22Rv1 (cell line): ENCODE results near the gene ALS2.
"Not testable (repeated sequence)": the region's sequence is repeated elsewhere in the genome, so short reads cannot be mapped to it uniquely, and the experiment has no call there.

Experiments
- H3K27ac ChIP-seq: fragments of 450-650 bp; 2 replicates; pipeline ENCODE4 v1.5.1; 2017
- CTCF ChIP-seq: fragments of 450-650 bp; IDR thresholded peaks from 2 replicates; pipeline ENCODE4 v1.5.1; 2017; ENCODE audit warnings: mild to moderate bottlenecking
- ZFX ChIP-seq: fragments of 450-650 bp; IDR thresholded peaks from 2 replicates; pipeline ENCODE4 v1.6.1; 2017; ENCODE audit warnings: antibody characterized with exemption, borderline replicate concordance

Gene ALS2

GRCh38 chr2:201816657-201817575 lies 36.2 kb upstream of the ALS2 start:
- no peak for TF ChIP-seq CTCF
- no peak for TF ChIP-seq ZFX

GRCh38 chr2:201813996-201814760 lies 33.4 kb upstream of the ALS2 start:
- TF ChIP-seq ZFX (no peak), CTCF (no peak)
- no peak overlapping the region for H3K27ac ChIP-seq

More at GRCh38 chr2:201816657-201817575, 36.2 kb upstream of the ALS2 start:
- no peak overlapping the region for H3K27ac ChIP-seq

DNA sequence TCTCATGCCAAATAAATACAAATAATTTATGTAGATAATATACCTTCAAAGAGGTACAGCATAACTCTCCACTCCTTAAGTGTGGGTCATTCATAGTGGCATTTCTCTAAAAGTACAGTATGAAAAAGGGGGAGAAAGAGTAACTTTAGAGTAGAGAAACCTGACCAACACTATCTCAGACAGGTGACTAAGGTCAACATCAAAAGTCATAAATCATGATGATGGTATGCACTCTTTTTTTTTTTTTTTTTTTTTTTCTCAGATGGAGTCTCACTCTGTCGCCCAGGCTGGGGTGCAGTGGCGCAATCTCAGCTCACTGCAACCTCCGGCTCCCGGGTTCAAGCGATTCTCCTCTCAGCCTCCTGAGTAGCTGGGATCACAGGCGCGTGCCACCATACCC lies 29.9 kb upstream of the ALS2 start:
- H3K27ac ChIP-seq, result not testable (repeated sequence)

- no peak for TF ChIP-seq ZFX
- TF ChIP-seq CTCF, result no peak
- no peak overlapping the region for H3K27ac ChIP-seq
These were observed 28.9 kb upstream of the ALS2 start for GRCh38 chr2:201809633-201810032.

GRCh38 chr2:201808027-201808426 lies 27.3 kb upstream of the ALS2 start:
- no peak for TF ChIP-seq CTCF
- no peak for TF ChIP-seq ZFX
- no peak overlapping the region for H3K27ac ChIP-seq

DNA sequence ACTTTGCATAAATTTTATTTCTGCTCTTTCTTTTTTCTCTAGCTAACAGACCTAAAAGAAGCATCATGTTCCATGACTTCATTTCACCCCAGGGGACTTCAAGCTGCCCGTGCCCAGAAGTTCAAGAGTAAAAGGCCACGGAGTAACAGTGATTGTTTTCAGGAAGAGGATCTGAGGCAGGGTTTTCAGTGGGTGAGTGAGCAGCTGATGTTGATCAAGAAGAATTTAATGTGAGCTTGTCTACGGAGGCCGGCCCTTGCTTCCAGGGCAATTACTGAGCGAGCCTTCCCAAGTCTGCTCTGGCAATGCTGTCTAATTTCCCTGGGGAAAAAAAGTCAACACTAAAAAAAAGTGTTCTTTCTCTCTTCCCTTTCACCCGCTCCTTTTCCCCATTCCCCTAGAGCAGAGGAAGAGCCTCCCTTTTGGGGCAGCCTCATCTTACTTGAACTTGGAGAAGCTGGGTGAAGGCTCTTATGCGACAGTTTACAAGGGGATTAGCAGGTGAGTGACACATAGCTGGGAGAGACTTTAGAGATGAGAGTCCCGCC lies 26.8 kb upstream of the ALS2 start:
- no peak overlapping the region for H3K27ac ChIP-seq
- TF ChIP-seq CTCF, result no peak
- TF ChIP-seq ZFX, result no peak

DNA sequence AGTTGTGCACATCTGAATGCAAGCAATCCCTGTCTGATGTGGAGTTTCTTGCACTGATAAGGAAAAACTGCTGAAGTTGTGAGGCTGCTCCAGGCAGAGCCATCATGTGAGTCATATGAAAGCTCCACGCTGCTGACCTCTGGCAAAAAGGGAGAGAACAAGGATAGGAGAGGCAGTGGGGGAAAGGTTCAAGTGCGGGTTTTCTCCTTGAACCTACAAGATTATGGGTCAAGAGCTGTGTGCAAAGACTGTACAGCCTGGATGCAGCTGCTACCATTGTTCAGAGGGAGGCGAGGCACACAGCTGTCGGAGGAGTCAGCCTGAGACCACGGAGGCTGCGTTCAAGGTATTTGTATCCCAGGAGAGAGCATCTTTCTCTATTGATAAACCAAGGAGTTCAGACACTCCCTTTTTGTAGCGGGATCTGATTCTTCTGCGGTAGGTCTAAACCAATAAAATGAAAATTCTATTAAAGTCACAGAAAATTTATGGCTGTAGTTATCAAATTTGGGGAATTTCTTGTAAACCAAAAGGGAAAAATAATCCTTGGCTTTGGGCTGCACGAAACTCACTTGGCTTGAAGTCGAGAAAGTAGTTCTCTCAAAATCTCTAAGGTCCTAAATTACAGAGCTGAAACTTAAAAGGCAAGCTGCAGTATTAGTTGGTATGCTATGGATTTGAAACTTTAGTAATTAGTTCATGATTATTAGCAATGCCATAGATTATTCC lies 25.9 kb upstream of the ALS2 start, which contains the start of gene CDK15:
Gene CDK15, plus strand, starts transcription at position 96 of the 729 bp plus-strand sequence. Its CDS starts 128 bp downstream, at position 224.
- no peak within 1 kb of the TSS for H3K27ac ChIP-seq
- TF ChIP-seq CTCF, result no peak
- no peak for TF ChIP-seq ZFX

GRCh38 chr2:201798914-201799285 lies 18.2 kb upstream of the ALS2 start:
- not testable (repeated sequence) for H3K27ac ChIP-seq
